Right lobe of liver (tissue), 6 donors: Measurements from ENCODE around the gene UBXN6. TPM values are rescaled to one million over a fixed set of nuclear protein-coding genes. Genes with fewer than 3 reads are reported as not detected.

ENCODE experiments used
- ATAC-seq, 4 donors: fragments of 200-7000 bp; cut with Tn5 transposase; one replicate each; pipeline ENCODE4 v1.9.1; 2020; ENCODE audit warnings: mild to moderate bottlenecking in 4 of 4, moderate library complexity in 4 of 4
- DNase-seq, 3 donors: peaks; one replicate each; pipeline ENCODE4 v3.0.0-alpha.2; 2020
- H3K27ac ChIP-seq, 3 donors: fragments of 200-600 bp; one replicate each; pipeline ENCODE4 v1.8.0; 2022
- H3K27me3 ChIP-seq, 2 donors: fragments of 200-600 bp; one replicate each; pipeline ENCODE4 v1.8.0; 2022
- H3K36me3 ChIP-seq, 4 donors: fragments of 200-600 bp; sonication (generic) in 1 of 4; one replicate each; pipeline versions ENCODE4 v1.5.1 to v1.8.0; 2017 to 2022; ENCODE audit warnings: control low read depth in 1 of 4
- H3K4me1 ChIP-seq, 4 donors: fragments of 200-600 bp; sonication (generic) in 1 of 4; one replicate each; pipeline versions ENCODE4 v1.5.1 to v1.8.0; 2017 to 2022; ENCODE audit warnings: control low read depth in 1 of 4
- H3K4me3 ChIP-seq, 3 donors: fragments of 200-600 bp; one replicate each; pipeline ENCODE4 v1.8.0; 2022
- H3K9me3 ChIP-seq, 4 donors: fragments of 200-600 bp; sonication (generic) in 1 of 4; one replicate each; pipeline versions ENCODE4 v1.5.1 to v1.8.0; 2017 to 2022; ENCODE audit warnings: control low read depth in 1 of 4
- POLR2A ChIP-seq: fragments of 450-650 bp; IDR thresholded peaks from one replicate; pipeline ENCODE4 v1.6.1; 2017; ENCODE audit warnings: antibody characterized with exemption, mild to moderate bottlenecking
- WGBS: methylation state at CpG from one replicate; pipeline ENCODE4 v1.1.6; 2018; ENCODE audit warnings: low coverage, low lambda C conversion rate; ENCODE audit not compliant: insufficient coverage; ENCODE audit errors: missing lambda C conversion rate; 5-methylcytosine and 5-hydroxymethylcytosine counted together
- intact Hi-C, 2 donors: fragments of 100-400 bp; cut with DNase I; formaldehyde crosslinking; loops; one replicate each; pipeline versions ENCODE4 v1.11.2 to v1.14.1; 2022
- total RNA-seq, 6 experiments: library from RNA; depleted of rRNA in 2 of 6; stranded (reverse); fragments of >200 nt in 2 of 6; fragmentation: NEBNext Ultra II Directional in 3 of 6; extraction: Animal tissue kit (Norgen Biotek cat#: 25700) in 3 of 6; gene quantifications; one replicate each; pipeline versions ENCODE4 v1.1.0 to v1.2.4, GENCODE V29; 2016 to 2023
- TF ChIP-seq, protein P1 (sequence below), 4 donors: fragments of 200-600 bp in 3 of 4; fragments of 450-650 bp in 1 of 4; IDR thresholded peaks; one replicate each; pipeline versions ENCODE4 v1.5.1 to v1.8.0; 2016 to 2022; ENCODE audit warnings: antibody characterized with exemption in 4 of 4, mild to moderate bottlenecking in 2 of 4
- donor health status: DM: no; HTN: yes; CAD: no.
- donor health status: DM: no; HTN: no; CAD: no.
- donor health status: DM: no; HTN: no; CAD: no.
- donor health status: DM: no; HTN: yes; CAD: no.
- donor health status: DM: no; HTN: yes; CAD: no.

The UBXN6 gene
- total RNA-seq, 6 experiments from 2014 or later = 47.2 to 79.1 (median 58.8) TPM

DNA sequence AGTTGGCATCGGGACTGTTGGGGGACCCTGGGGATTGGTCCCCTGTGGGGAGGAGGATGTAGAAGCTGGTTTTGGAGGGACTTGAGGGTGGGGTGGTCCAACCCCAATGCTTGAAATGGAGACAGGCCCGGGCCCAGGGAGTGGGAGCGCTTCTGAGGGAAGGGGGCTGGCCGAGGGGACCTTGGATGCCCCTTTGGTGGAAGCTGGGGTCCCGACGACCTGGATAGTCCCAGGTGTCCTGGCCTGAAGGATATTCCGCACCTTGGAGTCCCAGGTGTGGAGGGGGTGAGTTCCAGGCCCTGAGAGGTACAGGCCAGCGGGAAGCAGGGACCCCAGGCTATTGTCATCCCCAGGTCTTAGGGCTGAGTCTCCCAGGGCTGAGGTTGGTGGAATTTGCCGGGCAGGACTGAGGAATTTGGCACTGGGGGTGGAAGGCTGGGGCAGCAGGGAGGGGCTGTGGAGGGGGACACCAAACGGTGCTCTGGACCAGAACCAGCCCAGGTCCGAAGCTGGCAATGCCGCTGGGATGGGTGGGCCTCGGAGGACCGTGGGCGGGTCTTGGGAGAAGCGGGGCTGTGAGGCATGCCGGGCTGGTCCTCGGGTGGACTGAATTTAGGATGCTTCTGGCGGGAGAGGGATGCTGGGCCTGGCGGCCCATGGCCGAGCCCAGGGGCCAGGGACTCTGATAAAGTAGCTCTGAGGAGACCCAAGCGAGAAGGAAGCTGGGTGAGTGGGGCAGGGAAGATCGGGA, 16.3 kb upstream of the UBXN6 start:
- TF ChIP-seq, protein P1, sequence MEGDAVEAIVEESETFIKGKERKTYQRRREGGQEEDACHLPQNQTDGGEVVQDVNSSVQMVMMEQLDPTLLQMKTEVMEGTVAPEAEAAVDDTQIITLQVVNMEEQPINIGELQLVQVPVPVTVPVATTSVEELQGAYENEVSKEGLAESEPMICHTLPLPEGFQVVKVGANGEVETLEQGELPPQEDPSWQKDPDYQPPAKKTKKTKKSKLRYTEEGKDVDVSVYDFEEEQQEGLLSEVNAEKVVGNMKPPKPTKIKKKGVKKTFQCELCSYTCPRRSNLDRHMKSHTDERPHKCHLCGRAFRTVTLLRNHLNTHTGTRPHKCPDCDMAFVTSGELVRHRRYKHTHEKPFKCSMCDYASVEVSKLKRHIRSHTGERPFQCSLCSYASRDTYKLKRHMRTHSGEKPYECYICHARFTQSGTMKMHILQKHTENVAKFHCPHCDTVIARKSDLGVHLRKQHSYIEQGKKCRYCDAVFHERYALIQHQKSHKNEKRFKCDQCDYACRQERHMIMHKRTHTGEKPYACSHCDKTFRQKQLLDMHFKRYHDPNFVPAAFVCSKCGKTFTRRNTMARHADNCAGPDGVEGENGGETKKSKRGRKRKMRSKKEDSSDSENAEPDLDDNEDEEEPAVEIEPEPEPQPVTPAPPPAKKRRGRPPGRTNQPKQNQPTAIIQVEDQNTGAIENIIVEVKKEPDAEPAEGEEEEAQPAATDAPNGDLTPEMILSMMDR (IDR thresholded peaks at IDR 0.05) = no peak
- TF ChIP-seq POLR2A = no peak
- no peaks in the 10 kb centered on the region for H3K27me3 ChIP-seq
- H3K27ac ChIP-seq = no peak overlapping the region
- H3K4me1 ChIP-seq = peaks cover 0 to 4% (median 2%) of the 10 kb centered on the region in 4 donors
- whole genome bisulfite sequencing = 33% methylated on average over 1 of the region's 23 CpGs
- no peaks in the 10 kb centered on the region for H3K9me3 ChIP-seq
- intact Hi-C loops = no loop called here
- no peak overlapping the region for H3K4me3 ChIP-seq
- ATAC-seq (no peak), DNase-seq (no peak)
- peaks cover 0 to 22% (median 1%) of the 10 kb centered on the region in 4 donors for H3K36me3 ChIP-seq

GRCh38 chr19:4473011-4473762, 15.6 kb upstream of the UBXN6 start:
- Histone ChIP-seq H3K4me1 (peaks cover 0 to 4% (median 2%) of the 10 kb centered on the region in 4 donors), H3K27me3 (no peaks in the 10 kb centered on the region), H3K9me3 (no peaks in the 10 kb centered on the region), H3K4me3 (peak overlapping the region; percentile 75 to 90 (median 80)), H3K36me3 (peaks cover 0 to 22% (median 1%) of the 10 kb centered on the region in 4 donors), H3K27ac (no peak overlapping the region)
- DNase-seq = peak in 1 of 3 donors; percentile 28
- 23% methylated on average over 16 of the region's 25 CpGs for WGBS
- TF ChIP-seq, protein P1 (IDR thresholded peaks at IDR 0.05) = no peak
- TF ChIP-seq POLR2A = no peak
- intact Hi-C loops = no loop called here
- no peak for ATAC-seq

GRCh38 chr19:4472174-4472974, 14.8 kb upstream of the UBXN6 start, which contains the start of gene HDGFL2:
Gene HDGFL2, plus strand, starts transcription at chr19:4472297. Its CDS starts 54 bp downstream, at chr19:4472351.
- H3K27ac ChIP-seq = peak within 1 kb of the TSS; percentile 64 to 79 (median 66)
- peak within 1 kb of the TSS; percentile 75 to 90 (median 80) for H3K4me3 ChIP-seq
- H3K36me3 ChIP-seq = peaks cover 0 to 20% (median 1%) of the 10 kb centered on the region in 4 donors
- peak in 2 of 3 donors; percentile 43 to 64 for DNase-seq
- ATAC-seq = no peak
- H3K4me1 ChIP-seq = peaks cover 0 to 4% (median 2%) of the 10 kb centered on the region in 4 donors
- no peaks in the 10 kb centered on the region for H3K9me3 ChIP-seq
- intact Hi-C loops = no loop called here
- 5% methylated on average over 8 of the region's 71 CpGs for whole genome bisulfite sequencing
- H3K27me3 ChIP-seq = no peaks in the 10 kb centered on the region
- TF ChIP-seq POLR2A = no peak
- TF ChIP-seq, protein P1 (IDR thresholded peaks at IDR 0.05) = no peak
